H1 (cell line): ENCODE results near the gene IKZF1. TPM values are rescaled to one million over a fixed set of nuclear protein-coding genes. Genes with fewer than 3 reads are reported as not detected.

ENCODE experiments used
- CBX5 ChIP-seq: fragments of 300-800, 300-1000 bp; sonication (generic); IDR thresholded peaks from 2 replicates; pipeline ENCODE4 v1.7.1; 2016; ENCODE audit warnings: antibody characterized with exemption, low read length, low read depth
- JUND ChIP-seq: IDR thresholded peaks from 2 replicates; pipeline ENCODE4 v1.6.1; 2011; ENCODE audit warnings: mild to moderate bottlenecking, improper control_type of control experiment, low read length
- SP4 ChIP-seq: IDR thresholded peaks from 2 replicates; pipeline ENCODE4 v1.6.1; 2012; ENCODE audit warnings: low read length, inconsistent platforms
- TEAD4 ChIP-seq: IDR thresholded peaks from 2 replicates; pipeline ENCODE4 v1.6.1; 2012; ENCODE audit warnings: low read depth, low read length, inconsistent platforms, mixed read lengths
- YY1 ChIP-seq: IDR thresholded peaks from 2 replicates; pipeline ENCODE4 v1.6.1; 2011; ENCODE audit warnings: low read depth, mild to moderate bottlenecking, low read length
- ZNF274 ChIP-seq: IDR thresholded peaks from 2 replicates; pipeline ENCODE4 v1.7.0; 2012; ENCODE audit warnings: low read length, borderline replicate concordance; ENCODE audit errors: extremely low read depth
- polyA plus RNA-seq, 7 experiments: library from polyadenylated mRNA; depleted of rRNA in 3 of 7; stranded (reverse) in 5 of 7; unstranded in 2 of 7; fragments of >200 nt in 5 of 7; fragments of 200-250 nt in 2 of 7; gene quantifications; 1 replicate in 5 of 7; 2 replicates in 1 of 7; 4 replicates in 1 of 7; pipeline versions ENCODE4 v1.2.1 to v1.2.3, GENCODE V29; 2011 to 2013; ENCODE audit warnings: missing spikeins in 2 of 7, mixed read lengths in 2 of 7
- total RNA-seq: library from RNA; stranded (reverse); fragmentation: NEBNext Ultra II Directional; extraction: Animal tissue kit (Norgen Biotek cat#: 25700); gene quantifications from 2 replicates; pipeline ENCODE4 v1.2.1, GENCODE V29; 2021

Gene IKZF1
- total and polyA plus RNA-seq, 2 of the 8 experiments (the other 6 are each of a cell fraction or from before 2014, with no cell fraction given): 0.74 to 1.5 TPM

DNA sequence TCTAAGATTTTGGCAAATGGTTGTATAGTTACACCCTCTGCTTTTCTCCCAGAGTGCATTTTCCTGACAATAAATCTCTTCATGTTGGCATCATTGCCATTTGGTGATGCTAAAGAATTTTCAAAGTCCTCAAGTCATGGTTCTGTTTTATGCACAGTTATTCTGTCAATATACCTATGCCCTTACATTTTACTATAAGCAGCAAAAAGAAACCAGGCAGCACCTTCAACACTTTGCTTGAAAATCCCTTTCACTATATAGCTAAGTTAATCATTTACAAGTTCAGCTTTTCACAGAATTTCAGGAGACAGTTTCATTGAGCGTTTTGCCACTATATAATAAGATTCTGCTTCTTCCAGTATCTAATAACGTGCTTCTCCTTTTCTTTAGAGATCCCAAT is 123.0 kb downstream of the IKZF1 start (continued):
- TF ChIP-seq JUND (no peak), ZNF274 (no peak), TEAD4 (no peak), SP4 (no peak), CBX5 (no peak), YY1 (no peak)
